GM12874 (cell line): ENCODE results near the gene ARHGEF16.

ENCODE experiments used
- CTCF ChIP-seq: IDR thresholded peaks from 2 replicates; pipeline ENCODE4 v1.5.1; 2011; ENCODE audit warnings: low read depth, mild to moderate bottlenecking, control low read depth, low read length, moderate library complexity; ENCODE audit not compliant: insufficient read depth

ARHGEF16 gene

GRCh38 chr1:3417934-3418333, 36.5 kb upstream of the ARHGEF16 start:
- no peak for TF ChIP-seq CTCF

- no peak for TF ChIP-seq CTCF
These were observed 35.9 kb upstream of the ARHGEF16 start for GRCh38 chr1:3418600-3418999.

- TF ChIP-seq CTCF, result no peak
These were observed 34.9 kb upstream of the ARHGEF16 start for GRCh38 chr1:3419415-3420204.

- no peak for TF ChIP-seq CTCF
These were observed 34.1 kb upstream of the ARHGEF16 start for GRCh38 chr1:3420218-3420951.

- TF ChIP-seq CTCF, result no peak
These were observed 31.8 kb upstream of the ARHGEF16 start for GRCh38 chr1:3422638-3423037.

GRCh38 chr1:3423245-3423829, 31.1 kb upstream of the ARHGEF16 start:
- no peak for TF ChIP-seq CTCF

GRCh38 chr1:3423896-3424611, 30.4 kb upstream of the ARHGEF16 start:
- no peak for TF ChIP-seq CTCF
